GM19238 (cell line): ENCODE data around the gene POU2AF2.
"Not testable (repeated sequence)": the region's sequence is repeated elsewhere in the genome, so short reads cannot be mapped to it uniquely, and the experiment has no call there.

ENCODE experiments used
- DNase-seq: peaks from one replicate; pipeline ENCODE4 v3.0.0; 2011; ENCODE audit warnings: low spot score; ENCODE audit not compliant: insufficient read length

Gene POU2AF2

DNA sequence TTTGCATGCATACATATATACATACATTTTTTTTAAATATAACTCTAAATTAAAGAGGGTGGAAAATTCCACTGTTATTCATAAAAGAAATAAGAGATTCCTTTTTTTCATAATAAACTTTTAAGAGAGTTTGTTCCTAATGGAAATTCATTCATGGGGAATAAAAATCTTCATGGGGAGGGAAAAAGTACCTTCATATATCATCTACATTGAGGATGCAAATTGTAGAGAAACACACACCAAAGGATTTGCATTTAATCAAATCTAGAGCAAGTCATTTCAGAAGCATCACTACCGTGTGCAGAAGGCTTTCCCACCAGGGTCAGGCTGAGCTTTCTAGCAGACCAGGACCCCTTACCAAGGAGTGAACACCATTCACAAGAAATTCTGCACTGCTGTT is at the start of gene POU2AF2:
Gene POU2AF2 (plus strand): TSS at position 301 of the 400 bp plus-strand sequence. CDS start 129 bp downstream, outside the sequence.
- DNase-seq, result no peak

- no peak for DNase-seq
Observed at GRCh38 chr11:111200010-111200534, 45.5 kb upstream of the POU2AF2 start.

DNA sequence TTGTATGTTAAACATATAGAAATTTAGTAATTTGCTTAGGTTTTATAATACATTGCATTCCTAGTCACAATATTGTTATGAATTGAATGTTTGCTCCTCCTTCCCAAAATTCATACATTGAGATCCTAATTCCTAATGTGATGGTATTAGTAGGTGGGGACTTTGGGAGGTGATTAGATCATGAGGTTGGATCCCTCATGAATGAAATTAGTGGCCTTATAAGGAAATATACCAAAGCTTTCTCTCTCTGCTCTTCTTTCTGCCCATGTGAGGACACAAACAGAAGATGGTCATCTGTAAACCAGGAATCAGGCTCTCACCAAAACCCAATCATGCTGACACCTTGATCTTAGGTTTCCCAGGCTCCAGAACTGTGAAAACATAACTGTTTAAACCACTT is 41.3 kb upstream of the POU2AF2 start:
- DNase-seq, result no peak

DNA sequence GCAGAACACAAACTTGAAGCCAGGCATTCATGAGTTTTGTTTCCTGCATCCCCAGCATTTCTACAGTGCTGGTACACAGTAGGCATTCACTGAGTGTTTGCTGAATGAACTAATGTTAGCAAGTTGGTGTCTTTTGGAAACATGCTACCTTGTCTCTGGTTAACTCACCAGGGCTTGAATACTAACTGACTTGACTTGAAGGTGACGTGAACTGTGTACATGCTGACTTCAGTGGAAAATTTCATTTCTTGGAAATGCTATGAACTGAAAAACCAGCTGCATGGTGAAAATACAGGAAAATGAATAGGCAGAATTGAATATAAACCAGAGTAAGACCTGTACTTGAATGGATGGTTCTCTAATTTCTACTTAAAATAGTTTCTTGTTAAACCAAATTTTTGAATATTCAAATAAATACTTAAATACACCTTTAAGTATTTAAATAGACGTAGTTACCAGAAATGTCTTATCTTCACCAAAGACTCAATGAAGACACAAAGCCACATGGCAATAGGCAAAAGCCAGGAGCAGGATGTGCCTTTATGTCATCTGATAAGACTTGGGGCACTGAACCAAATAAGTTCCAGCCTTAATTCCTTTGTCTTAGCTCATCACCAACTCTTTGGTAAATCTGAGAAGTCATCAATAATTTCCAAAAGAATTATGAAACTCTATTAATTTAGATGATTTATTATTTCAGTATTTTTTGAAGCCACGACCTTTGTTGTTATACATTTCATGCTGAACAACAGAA is 39.7 kb upstream of the POU2AF2 start:
- no peak for DNase-seq

DNA sequence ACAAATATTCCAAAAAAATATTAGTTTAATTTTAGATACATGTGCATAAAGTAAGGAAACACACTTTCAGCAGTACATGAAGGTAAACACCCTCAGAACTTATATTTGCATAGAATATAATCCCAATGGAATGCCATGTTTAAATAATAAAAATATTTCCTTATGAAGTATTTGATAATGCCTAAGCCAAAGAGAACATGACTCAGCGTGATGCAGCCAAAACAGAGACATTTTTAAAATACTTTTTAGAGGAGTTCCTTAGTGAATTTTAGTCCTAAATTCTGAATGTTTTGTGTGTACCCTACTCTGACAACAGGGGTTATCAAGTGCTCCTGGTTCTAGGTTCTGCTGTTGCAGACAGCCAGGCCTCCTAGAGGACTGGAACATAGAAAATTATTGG is 39.1 kb upstream of the POU2AF2 start:
- no peak for DNase-seq

DNA sequence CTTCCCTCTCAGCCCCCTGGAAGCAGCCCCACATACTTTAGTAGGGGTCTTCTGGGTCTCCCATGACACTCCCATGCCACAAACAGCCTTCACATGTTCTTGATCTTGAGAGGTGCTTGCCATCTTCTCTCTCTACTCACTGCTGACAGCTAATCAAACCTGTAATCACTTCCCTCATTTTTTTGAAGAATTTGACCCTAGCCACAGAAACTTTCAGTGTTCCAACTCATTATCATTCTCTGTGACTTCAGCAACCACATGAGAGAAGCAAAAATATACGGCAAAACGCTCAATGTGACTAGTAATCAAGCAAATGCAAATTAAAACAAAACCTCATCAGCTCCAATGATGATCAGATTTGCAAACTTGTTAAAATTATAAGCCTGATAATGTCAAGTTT is 38.3 kb upstream of the POU2AF2 start:
- no peak for DNase-seq

GRCh38 chr11:111209543-111210355 is 35.8 kb upstream of the POU2AF2 start:
- DNase-seq, result no peak

DNA sequence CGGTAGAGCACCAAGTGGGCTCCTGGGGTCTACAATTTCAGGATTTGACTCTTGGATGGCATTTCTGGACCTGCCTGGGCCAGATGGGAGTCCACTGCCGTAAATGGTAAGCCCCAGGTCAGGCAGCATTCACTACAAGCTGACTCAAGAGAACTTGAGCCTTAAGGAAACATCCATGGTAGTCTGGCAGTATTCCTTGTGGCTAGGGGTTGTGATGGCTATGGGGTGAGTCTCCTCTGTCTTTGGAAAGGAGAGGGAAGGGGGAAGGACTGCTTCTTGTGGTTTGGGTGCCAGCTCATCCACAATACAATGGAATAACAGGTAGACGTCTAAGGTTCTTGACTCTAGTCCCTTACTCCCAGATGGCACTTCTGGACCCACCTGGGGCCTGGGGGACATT is 32.3 kb upstream of the POU2AF2 start:
- DNase-seq, result no peak

DNA sequence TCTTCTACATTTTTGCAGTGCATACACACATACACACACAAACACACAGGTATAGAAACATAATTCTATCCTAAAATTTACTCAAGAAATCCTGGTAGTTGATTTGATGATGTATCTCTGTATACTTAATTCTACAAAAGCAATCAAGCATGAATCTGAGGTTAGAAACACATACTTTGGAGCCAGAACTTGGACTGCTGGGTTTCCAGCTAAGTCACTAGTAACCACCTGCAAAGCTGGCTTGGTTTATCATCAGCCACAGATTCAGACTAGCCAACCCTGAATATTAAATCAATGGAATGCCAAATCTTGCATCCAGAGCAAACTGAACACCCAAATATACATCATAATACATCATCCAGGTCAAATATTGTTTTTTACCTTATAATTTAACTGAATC is 24.8 kb upstream of the POU2AF2 start:
- DNase-seq, result no peak

GRCh38 chr11:111221208-111221607 is 24.3 kb upstream of the POU2AF2 start:
- no peak for DNase-seq

- DNase-seq, result not testable (repeated sequence)
Observed at GRCh38 chr11:111221936-111222335, 23.6 kb upstream of the POU2AF2 start.

DNA sequence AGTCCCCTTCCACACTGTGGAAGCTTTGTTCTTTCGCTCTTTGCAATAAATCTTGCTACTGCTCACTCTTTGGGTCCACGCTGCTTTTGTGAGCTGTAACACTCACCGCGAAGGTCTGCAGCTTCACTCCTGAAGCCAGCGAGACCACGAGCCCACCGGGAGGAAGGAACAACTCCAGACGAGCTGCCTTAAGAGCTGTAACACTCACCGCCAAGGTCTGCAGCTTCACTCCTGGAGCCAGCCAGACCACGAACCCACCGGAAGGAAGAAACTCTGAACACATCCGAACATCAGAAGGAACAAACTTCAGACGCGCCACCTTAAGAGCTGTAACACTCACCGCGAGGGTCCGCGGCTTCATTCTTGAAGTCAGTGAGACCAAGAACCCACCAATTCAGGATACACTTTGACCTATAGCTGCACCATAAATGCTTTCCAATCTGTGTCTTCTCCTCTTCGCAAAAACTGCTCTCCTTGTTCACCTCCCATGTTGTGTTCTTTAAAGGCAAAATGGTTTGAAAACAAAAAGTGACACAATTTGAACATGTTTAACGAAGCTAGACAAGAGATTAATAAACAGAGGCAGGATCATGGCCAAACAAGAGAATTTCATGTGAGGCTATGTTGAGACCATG is 22.6 kb upstream of the POU2AF2 start:
- DNase-seq, result not testable (repeated sequence)

- DNase-seq, result no peak
Observed at GRCh38 chr11:111225881-111226280, 19.6 kb upstream of the POU2AF2 start.

DNA sequence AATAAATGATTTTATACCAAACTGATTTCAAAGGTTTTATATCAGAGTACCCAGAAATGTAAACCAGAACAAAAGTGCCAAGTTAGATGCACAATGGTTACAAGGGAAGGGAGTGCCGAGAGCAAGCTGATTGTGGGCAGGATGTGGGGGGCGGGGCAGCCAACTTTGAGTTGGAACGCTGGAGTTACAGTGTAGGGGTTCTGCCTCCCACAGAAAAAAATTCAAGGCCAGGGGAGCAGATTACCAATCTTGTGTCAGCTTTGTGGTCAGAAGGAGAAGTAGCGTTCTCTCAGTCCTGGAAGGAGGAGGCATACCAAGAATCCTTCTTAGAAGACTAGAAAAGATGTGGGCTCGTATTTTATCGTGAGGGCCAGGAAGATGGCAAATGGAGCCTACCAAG is 15.9 kb upstream of the POU2AF2 start:
- no peak for DNase-seq

- no peak for DNase-seq
Observed at GRCh38 chr11:111230122-111230465, 15.4 kb upstream of the POU2AF2 start.

GRCh38 chr11:111231836-111232235 is 13.7 kb upstream of the POU2AF2 start:
- no peak for DNase-seq

GRCh38 chr11:111236383-111236782 is 9.1 kb upstream of the POU2AF2 start:
- no peak for DNase-seq

GRCh38 chr11:111237926-111238325 is 7.6 kb upstream of the POU2AF2 start:
- no peak for DNase-seq

DNA sequence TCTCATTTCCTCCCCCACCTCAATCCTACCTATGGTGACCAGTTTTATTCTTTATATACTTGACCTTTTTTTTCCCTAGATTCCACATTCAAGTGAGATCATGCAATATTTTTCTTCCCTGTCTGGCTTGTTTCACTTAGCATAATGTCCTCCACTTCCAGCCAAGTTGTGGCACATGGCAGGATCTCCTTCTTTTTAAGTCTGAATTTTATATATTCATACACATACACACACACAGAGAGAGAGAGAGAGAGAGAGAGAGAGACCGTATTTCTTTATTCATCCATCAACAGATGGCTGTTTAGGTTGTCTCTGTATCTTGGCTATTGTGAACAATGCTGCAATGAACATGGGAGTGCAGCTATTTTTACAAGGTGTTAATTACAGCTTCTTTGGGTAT is 1.4 kb downstream of the POU2AF2 start:
- no peak for DNase-seq

DNA sequence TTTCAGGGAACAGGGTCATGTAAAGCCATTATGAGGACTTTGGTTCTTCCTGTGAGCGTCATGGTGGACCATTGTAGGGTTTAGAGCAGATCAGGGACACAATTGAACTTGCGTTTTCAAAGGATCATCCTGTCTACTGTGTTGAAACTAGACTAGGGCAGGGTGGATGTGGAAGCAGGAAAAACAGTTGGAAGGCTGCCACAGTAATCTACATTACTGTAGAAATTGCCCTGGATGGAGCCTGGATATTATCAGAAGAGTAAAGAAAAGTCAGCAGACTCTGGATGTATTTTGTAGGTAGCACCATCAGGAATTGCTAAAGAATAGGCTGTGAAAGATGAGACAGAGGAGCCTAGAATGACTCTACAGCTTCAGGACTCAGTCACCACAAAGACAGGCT is 5.4 kb downstream of the POU2AF2 start:
- no peak for DNase-seq

GRCh38 chr11:111253131-111253530 is 7.6 kb downstream of the POU2AF2 start:
- DNase-seq, result no peak

DNA sequence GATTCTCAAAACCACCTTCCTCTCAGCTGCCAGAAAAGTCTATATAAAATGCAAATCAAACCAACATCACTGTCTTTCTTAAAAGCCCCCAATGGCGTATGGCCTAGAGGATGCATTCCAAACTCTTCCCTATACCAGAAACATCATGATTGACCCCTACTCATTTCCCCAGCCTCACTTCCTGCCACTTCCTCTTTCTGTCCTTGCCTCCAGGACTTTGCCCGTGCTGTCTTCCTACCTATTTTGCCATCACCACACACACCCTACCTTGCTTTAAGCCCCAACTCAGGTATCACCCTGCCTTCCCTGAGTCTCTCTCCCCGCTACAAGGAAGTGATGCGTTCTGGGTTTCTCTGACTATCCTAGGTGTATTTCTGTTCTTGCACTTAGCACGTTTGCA is 8.1 kb downstream of the POU2AF2 start:
- no peak for DNase-seq
